ENCODE measurements around the gene DBP.

DNA sequence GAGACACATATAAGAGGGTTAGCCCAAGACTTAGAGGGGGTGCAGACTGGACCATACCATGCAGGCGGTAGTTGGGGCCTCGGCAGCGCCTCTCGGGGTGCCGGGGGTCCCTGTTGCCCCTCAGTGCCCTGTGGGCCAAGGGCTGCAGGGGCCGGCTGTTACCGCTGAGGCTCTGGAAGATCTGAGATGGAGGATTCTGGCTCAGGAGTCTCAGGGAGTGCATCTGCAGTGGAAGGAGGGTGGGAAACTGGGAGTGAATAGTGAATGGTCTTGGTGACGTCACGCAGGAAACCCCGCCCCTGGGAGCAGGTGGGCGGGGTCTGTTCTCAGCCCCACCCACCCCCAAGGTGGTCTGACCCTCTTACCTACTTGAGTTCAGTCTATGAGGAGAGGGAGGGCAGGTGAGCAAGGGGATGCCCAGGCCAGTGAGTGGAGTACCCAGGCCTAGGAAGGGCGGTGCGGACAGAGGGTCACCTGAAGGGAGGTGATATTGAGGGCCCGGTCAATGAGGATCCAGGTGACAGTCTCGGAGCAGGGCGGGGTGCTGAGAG lies 1.7 kb upstream of the DBP start:
- TF ChIP-seq, protein P1, sequence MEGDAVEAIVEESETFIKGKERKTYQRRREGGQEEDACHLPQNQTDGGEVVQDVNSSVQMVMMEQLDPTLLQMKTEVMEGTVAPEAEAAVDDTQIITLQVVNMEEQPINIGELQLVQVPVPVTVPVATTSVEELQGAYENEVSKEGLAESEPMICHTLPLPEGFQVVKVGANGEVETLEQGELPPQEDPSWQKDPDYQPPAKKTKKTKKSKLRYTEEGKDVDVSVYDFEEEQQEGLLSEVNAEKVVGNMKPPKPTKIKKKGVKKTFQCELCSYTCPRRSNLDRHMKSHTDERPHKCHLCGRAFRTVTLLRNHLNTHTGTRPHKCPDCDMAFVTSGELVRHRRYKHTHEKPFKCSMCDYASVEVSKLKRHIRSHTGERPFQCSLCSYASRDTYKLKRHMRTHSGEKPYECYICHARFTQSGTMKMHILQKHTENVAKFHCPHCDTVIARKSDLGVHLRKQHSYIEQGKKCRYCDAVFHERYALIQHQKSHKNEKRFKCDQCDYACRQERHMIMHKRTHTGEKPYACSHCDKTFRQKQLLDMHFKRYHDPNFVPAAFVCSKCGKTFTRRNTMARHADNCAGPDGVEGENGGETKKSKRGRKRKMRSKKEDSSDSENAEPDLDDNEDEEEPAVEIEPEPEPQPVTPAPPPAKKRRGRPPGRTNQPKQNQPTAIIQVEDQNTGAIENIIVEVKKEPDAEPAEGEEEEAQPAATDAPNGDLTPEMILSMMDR (IDR thresholded peaks at IDR 0.05) = no peak
- no peak for TF ChIP-seq ZFX (IDR thresholded peaks at IDR 0.05; ENCODE audit: borderline replicate concordance)
